GM21423 (cell line): ENCODE measurements around the gene MYMK.

ENCODE experiments used
- ATAC-seq: cut with Tn5 transposase; IDR thresholded peaks from one replicate; pipeline ENCODE4 v1.9.1; 2021; ENCODE audit warnings: mild to moderate bottlenecking, moderate library complexity; ENCODE audit not compliant: unreplicated experiment

MYMK gene

GRCh38 chr9:133507246-133507965 lies 17.4 kb downstream of the MYMK start:
- no peak for ATAC-seq

- no peak for ATAC-seq
Observed at GRCh38 chr9:133506653-133507038, 18.1 kb downstream of the MYMK start.

DNA sequence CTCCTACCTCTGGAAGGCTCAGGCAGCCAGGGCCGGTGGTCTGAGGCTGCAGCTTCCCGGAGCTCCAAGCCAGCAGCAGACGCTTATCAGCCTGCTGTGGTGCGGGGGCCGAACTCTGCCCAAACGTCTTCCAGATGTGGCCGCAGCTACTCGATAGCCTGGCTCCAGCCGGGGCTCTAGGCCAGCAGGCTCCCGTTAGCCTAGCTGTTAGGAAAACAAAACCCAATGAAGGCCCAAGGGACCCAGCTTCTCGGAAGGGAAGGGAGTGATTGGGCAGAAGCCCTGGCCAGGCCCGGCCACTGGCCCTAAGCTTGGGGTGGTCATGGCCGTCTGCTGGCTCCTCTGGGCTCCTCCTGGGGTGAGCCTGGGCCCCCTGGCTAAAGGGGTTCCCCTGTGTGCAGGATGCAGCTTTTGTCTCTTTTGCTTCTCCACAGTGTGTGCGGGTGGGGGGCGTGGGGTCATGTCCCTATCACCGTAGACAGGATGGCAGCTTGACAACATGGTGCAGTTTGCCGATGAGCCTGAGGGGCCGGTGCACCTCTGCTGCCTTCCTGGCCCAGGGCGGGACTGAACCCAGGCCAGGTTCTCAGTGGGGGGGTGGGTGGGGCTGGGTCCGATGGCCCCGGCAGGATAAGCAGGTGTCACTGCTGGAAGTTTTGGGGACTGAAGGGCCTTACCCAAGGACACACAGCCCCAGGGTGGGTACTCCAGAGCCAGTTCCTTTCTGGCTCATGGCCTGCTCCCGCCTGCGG lies 18.7 kb downstream of the MYMK start:
- ATAC-seq, result no peak

GRCh38 chr9:133505186-133505830 lies 19.5 kb downstream of the MYMK start:
- ATAC-seq, result no peak

GRCh38 chr9:133502112-133502511 lies 22.6 kb downstream of the MYMK start:
- no peak for ATAC-seq

- ATAC-seq, result no peak
Observed at GRCh38 chr9:133499892-133500270, 24.9 kb downstream of the MYMK start.

GRCh38 chr9:133499132-133499891 lies 25.4 kb downstream of the MYMK start:
- no peak for ATAC-seq

DNA sequence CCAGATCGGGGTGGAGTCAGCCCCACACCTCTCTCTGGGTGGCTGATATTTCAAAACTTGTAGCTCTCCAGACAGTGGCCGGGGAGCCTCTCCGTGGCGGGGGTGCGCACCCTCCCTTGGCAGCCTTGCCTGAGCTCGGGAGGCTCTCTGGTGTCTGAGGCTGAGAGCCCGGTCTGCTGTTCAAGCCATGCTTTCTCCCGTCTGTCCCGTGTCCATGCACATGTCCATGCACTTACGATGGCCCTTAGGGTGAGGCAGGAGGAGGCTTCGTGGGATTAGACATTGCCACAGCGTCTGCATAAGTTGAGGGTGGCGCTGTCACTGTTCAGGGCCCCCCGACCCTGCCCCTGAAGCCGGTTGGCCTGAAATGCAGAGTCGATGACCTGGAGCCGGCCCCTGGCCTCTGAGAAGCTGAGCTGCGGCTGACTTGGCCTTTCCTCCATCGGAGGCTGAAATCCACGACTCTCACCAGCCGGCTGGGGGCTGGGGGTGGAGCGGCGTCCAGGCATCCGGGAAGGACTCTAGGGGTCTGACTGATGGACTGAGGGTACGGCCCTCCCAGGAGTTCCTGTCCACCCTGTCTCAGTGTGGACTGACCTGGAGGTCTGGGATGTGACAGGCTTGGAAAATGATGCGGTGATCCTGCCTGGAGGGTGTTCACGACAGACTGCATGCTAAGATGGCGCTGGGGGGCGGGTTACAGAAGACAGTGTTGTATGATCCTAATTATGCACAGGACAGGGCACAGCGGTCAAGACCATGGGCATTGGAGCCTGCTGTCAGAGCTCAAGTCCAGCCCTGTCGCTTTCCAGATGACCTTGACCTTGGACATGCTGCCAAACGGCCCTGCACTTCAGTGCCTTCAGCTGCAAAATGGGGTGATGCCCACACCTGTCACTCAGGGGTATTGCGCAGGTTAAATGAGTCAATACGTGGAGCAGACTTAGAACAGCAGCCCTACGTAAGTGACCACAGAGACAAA lies 27.6 kb downstream of the MYMK start:
- ATAC-seq, result no peak

GRCh38 chr9:133495327-133496293 lies 29.1 kb downstream of the MYMK start:
- no peak for ATAC-seq

DNA sequence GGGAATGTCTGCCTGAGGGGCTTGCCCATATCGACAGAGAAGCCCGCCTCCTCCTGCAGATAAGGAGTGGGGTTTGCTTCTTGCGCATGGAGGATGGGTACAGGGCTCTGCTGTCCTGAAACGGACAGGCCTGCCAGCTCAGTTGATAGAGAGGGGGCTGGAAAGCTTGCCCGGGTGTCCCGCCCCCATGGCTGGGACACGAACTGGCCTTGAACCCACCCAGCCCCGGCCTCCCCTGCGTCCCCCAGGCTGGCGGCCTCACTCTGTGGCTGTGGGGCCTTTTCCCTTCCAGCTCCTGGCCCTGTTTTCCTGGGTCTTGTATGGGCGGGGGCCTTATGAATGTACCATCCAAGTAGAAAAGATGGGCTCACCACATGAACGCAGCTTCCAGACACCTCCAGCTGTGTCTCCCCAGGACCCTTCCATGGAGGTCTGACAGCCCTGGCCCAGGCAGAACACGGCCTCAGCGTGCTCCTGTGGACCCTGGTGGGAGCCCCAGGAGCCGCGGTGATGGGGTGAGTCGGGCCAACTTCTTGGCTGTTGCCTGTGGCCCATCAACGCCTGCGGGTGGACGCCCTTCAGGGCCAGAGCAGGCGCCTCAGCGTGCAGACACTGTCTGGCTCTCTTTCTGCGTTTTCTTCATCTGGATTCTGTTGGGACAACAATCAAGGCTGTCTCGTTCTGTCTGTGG lies 30.0 kb downstream of the MYMK start:
- no peak for ATAC-seq

- no peak for ATAC-seq
Observed at GRCh38 chr9:133493845-133494540, 30.8 kb downstream of the MYMK start.

GRCh38 chr9:133493428-133493827 lies 31.3 kb downstream of the MYMK start:
- ATAC-seq, result no peak

DNA sequence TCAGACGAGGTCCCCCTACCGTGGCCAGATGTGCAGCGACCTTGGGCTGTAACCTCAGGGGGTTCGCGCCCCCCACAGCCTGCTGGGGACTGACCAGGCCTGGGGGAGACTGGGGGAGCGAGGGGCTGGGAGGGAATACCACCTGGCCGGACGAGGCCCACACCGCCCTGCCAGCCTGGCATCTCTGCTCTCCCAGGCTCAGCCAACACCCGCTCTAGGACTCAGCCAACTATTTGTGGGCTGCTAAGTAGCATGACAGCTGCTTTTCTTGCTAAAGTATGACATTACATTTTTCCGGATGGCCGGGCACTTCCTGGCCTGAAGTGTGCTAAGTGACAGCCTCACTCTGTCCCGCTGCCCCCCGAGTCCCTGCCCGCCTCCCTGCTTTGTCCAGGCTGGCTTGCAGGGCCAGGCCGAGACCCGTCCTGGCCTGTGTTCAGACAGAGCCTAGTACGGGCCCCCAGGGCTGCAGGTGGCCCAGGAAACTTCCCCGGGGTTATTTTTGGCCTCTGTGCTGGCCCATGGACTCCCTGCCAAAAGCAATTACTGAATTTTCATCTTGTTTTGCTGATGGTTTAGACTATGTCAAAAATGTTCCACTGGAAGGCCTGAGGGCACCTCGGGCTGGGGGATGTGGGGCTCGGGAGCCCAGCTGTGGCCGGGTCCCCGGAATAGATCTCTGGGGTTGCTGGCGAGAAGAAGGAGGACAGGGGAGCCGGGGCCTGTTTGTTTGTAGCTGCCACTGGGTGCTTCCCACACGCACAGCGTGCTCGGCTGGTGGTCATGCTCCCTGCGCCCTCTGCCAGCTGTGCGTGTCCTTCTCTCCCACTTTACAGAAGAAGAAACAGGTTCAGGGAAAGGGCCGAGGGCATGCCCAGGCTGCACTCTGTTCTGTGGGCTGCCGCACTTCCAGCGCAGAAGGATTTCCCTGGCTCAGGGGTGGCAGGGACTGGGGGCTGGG lies 32.4 kb downstream of the MYMK start:
- no peak for ATAC-seq

DNA sequence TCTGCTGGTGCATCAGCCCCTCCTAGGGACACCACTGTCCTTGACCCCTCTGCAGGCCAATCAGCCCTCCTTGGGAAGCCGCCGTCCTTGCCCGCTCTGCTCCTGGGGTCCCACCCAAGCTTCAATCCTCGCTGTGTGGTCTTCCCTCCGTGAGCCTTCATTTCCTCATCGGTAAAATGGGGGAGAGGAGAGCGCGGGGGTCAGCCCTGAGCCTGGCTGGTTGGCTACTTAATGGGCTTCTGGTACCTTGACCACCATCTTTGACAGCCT lies 33.2 kb downstream of the MYMK start:
- ATAC-seq, result no peak

DNA sequence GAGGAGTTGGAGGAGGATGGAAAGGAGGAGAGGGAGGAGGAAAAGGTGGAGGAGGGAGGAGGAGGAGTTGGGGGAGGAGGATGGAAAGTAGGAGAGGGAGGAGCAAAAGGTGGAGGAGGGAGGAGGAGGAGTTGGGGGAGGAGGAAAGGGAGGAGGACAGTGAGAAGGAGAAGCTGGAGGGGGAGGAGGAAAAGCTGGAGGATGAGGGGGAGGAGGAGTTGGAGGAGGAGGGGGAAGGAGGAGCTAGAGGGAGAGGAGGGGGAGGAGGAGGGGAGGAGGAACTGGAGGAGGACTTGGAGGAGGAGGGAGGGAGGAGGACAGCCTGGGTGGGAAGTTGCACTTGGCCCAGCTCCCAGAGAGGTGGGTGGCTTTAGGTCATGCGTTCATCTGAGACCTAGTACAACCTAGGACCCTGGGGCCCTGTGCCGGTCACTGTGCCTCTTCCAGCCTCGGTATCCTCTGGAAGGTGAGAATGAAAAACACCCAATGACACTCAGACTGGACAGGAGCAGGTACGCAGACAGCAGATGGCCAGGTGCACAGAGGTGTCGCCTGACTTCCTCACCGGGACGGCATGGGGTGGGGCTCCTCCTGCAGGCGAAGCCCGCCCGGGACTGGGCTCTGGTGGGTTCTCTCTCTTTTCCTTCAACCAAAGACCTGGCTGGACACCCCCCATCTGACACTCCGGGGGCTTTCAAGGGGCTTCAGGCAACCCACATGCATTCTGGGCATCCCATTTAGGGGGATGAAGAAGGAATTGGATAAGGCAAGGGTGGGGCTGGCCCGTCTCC lies 33.7 kb downstream of the MYMK start:
- no peak for ATAC-seq

GRCh38 chr9:133490201-133490681 lies 34.5 kb downstream of the MYMK start:
- no peak for ATAC-seq
